ENCODE data around the gene ITGB1.

- TF ChIP-seq POLR2AphosphoS5 (IDR thresholded peaks at IDR 0.05; ENCODE audit: insufficient read depth in 1 of 2, low read depth in 1 of 2) (no peak), POLR2A (IDR thresholded peaks at IDR 0.05) (no peak)
- TF ChIP-seq, protein P1, sequence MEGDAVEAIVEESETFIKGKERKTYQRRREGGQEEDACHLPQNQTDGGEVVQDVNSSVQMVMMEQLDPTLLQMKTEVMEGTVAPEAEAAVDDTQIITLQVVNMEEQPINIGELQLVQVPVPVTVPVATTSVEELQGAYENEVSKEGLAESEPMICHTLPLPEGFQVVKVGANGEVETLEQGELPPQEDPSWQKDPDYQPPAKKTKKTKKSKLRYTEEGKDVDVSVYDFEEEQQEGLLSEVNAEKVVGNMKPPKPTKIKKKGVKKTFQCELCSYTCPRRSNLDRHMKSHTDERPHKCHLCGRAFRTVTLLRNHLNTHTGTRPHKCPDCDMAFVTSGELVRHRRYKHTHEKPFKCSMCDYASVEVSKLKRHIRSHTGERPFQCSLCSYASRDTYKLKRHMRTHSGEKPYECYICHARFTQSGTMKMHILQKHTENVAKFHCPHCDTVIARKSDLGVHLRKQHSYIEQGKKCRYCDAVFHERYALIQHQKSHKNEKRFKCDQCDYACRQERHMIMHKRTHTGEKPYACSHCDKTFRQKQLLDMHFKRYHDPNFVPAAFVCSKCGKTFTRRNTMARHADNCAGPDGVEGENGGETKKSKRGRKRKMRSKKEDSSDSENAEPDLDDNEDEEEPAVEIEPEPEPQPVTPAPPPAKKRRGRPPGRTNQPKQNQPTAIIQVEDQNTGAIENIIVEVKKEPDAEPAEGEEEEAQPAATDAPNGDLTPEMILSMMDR (IDR thresholded peaks at IDR 0.05): no peak
Measured at GRCh38 chr10:32905466-32905865, 52.6 kb downstream of the ITGB1 start.
